DMS153 (cell line): Measurements from ENCODE around the gene RASA3.

Source experiments
- DNase-seq: peaks from one replicate; lab custom pipeline; 2025; lab: John Stamatoyannopoulos, UW

The RASA3 gene

GRCh38 chr13:114065926-114066774 is 66.3 kb downstream of the RASA3 start:
- no peak for DNase-seq

GRCh38 chr13:114065141-114065925 is 67.1 kb downstream of the RASA3 start:
- peak; percentile 53 for DNase-seq

GRCh38 chr13:114064450-114065140 is 67.8 kb downstream of the RASA3 start:
- DNase-seq = no peak

- no peak for DNase-seq
Measured at GRCh38 chr13:114063545-114064449, 68.6 kb downstream of the RASA3 start.

GRCh38 chr13:114062754-114063153 is 69.7 kb downstream of the RASA3 start:
- DNase-seq = no peak

GRCh38 chr13:114062341-114062740 is 70.1 kb downstream of the RASA3 start:
- no peak for DNase-seq

GRCh38 chr13:114061744-114062143 is 70.7 kb downstream of the RASA3 start:
- DNase-seq = no peak

GRCh38 chr13:114061047-114061446 is 71.4 kb downstream of the RASA3 start:
- no peak for DNase-seq

GRCh38 chr13:114059946-114060860 is 72.2 kb downstream of the RASA3 start:
- no peak for DNase-seq

GRCh38 chr13:114059428-114059827 is 73.0 kb downstream of the RASA3 start:
- DNase-seq = no peak

- no peak for DNase-seq
Measured at GRCh38 chr13:114058051-114058867, 74.2 kb downstream of the RASA3 start.

GRCh38 chr13:114057166-114058050 is 75.0 kb downstream of the RASA3 start:
- no peak for DNase-seq

GRCh38 chr13:114056205-114057013 is 76.0 kb downstream of the RASA3 start:
- no peak for DNase-seq

GRCh38 chr13:114055766-114056165 is 76.7 kb downstream of the RASA3 start:
- DNase-seq = no peak

- DNase-seq = no peak
Measured at GRCh38 chr13:114054830-114055439, 77.5 kb downstream of the RASA3 start.

- no peak for DNase-seq
Measured at GRCh38 chr13:114054264-114054663, 78.2 kb downstream of the RASA3 start.

GRCh38 chr13:114053026-114053425 is 79.4 kb downstream of the RASA3 start:
- no peak for DNase-seq
